MCF 10A (cell line): ENCODE results near the gene RRP1B. TPM values are rescaled to one million over a fixed set of nuclear protein-coding genes. Genes with fewer than 3 reads are reported as not detected.

ENCODE experiments used
- Bru-seq: library from RNA; stranded (reverse); fragments of 400-500 nt; gene quantifications from one replicate; lab custom pipeline; 2021; lab: Mats Ljungman, UMichigan
- BruChase-seq, 2 experiments: library from RNA; stranded (reverse); fragments of 400-500 nt; gene quantifications; one replicate each; lab custom pipeline; 2021; lab: Mats Ljungman, UMichigan
- BruUV-seq: library from RNA; stranded (reverse); fragments of 400-500 nt; replicated peaks from 2 replicates; lab custom pipeline; 2021; lab: Mats Ljungman, UMichigan
- CTCF ChIA-PET: fragments of 300-600 bp; sonication (Branson Sonifier 250); formaldehyde crosslinking; extraction: SDS; loops from one replicate; lab custom pipeline; 2021; ENCODE audit warnings: antibody characterized with exemption, inconsistent platforms; lab: Yijun Ruan, JAX
- POLR2A ChIA-PET: fragments of 300-600, 350-650 bp; sonication (Branson Sonifier 250); formaldehyde crosslinking; extraction: SDS; loops from one replicate; lab custom pipeline; 2020; ENCODE audit warnings: antibody characterized with exemption, inconsistent platforms; lab: Yijun Ruan, JAX
- DNase-seq: peaks from one replicate; pipeline ENCODE4 v3.0.0-alpha.2; 2018; ENCODE audit not compliant: unreplicated experiment
- H3K27ac Mint-ChIP-seq: one replicate; pipeline ENCODE4 v1.8.0; 2022; ENCODE audit warnings: mild to moderate bottlenecking, low read depth, mixed read lengths; ENCODE audit not compliant: unreplicated experiment
- H3K27me3 Mint-ChIP-seq: one replicate; pipeline ENCODE4 v1.8.0; 2022; ENCODE audit warnings: mixed read lengths; ENCODE audit not compliant: insufficient read depth, unreplicated experiment
- H3K36me3 Mint-ChIP-seq: one replicate; pipeline ENCODE4 v1.8.0; 2022; ENCODE audit warnings: mild to moderate bottlenecking, moderate library complexity, mixed read lengths; ENCODE audit not compliant: insufficient read depth, unreplicated experiment
- H3K4me1 Mint-ChIP-seq: one replicate; pipeline ENCODE4 v1.8.0; 2022; ENCODE audit warnings: mixed read lengths; ENCODE audit not compliant: insufficient read depth, unreplicated experiment
- H3K4me3 Mint-ChIP-seq: one replicate; pipeline ENCODE4 v1.8.0; 2022; ENCODE audit warnings: mild to moderate bottlenecking, moderate library complexity, mixed read lengths; ENCODE audit not compliant: unreplicated experiment
- H3K9me3 Mint-ChIP-seq: one replicate; pipeline ENCODE4 v1.8.0; 2022; ENCODE audit warnings: mixed read lengths; ENCODE audit not compliant: unreplicated experiment
- CTCF ChIP-seq: fragments of 200-600 bp; IDR thresholded peaks from one replicate; pipeline ENCODE4 v1.8.0; 2022; ENCODE audit warnings: antibody characterized with exemption, mild to moderate bottlenecking; ENCODE audit not compliant: unreplicated experiment
- intact Hi-C: fragments of 100-400 bp; cut with micrococcal nuclease; formaldehyde crosslinking; loops from 2 replicates; pipeline ENCODE4 v1.14.1; 2022
- long read RNA-seq: library from polyadenylated mRNA; stranded (forward); transcript quantifications from one replicate; pipeline ENCODE4 v2.0.0, GENCODE V29; 2022
- total RNA-seq: library from RNA; stranded (reverse); gene quantifications from 2 replicates; pipeline ENCODE4 v1.2.3, GENCODE V29; 2022

Gene RRP1B
- total RNA-seq, result 35.3 and 39.8 TPM in 2 replicates
- Bru-seq, nascent RNA, result percentile 78 among the genes with signal in this experiment
- percentile 93 among the genes with signal in this experiment for BruChase-seq, experiment 1, labeled RNA remaining after a 6-hour chase
- BruChase-seq, experiment 2, labeled RNA remaining after a 2-hour chase, result percentile 88 among the genes with signal in this experiment
- long read RNA-seq, partial matches to known transcripts, result 22 of 24 reads
- long read RNA-seq, other reads (novel, unspliced or antisense), result 2 of 24 reads

GRCh38 chr21:43659136-43660000 is at the start of gene RRP1B, which contains the start of gene HSF2BP:
TSS of gene RRP1B (plus strand) at chr21:43659560. CDS start at chr21:43659665, 105 bp downstream.
TSS of gene HSF2BP (minus strand) at chr21:43659488. CDS start at chr21:43658096, 1,392 bp downstream.
- Mint-ChIP-seq H3K4me3 (peak within 1 kb of the TSS; percentile 97), H3K4me1 (peaks cover 21% of the 10 kb centered on the region), H3K27ac (peak within 1 kb of the TSS; percentile 90), H3K9me3 (no peaks in the 10 kb centered on the region), H3K36me3 (peaks cover 24% of the 10 kb centered on the region), H3K27me3 (no peaks in the 10 kb centered on the region)
- ChIA-PET CTCF (interaction anchor here (0.6 to 1.3 kb wide), 3 partner anchors 14 to 1596 kb away, joined by 3 to 4 read pairs (median 3); no protein-coding TSS in a partner anchor), POLR2A (interaction anchor here (1.1 to 2.3 kb wide), 9 partner anchors 10 to 462 kb away, joined by 3 to 19 read pairs (median 5); no protein-coding TSS in a partner anchor)
- intact Hi-C loops, result no loop called here
- no peak for TF ChIP-seq CTCF
- TSS peak; percentile 82 for BruUV-seq
- DNase-seq, result peak; percentile 77

GRCh38 chr21:43611598-43612369 is 47.6 kb upstream of the RRP1B start:
- Mint-ChIP-seq H3K36me3 (no peaks in the 10 kb centered on the region), H3K27me3 (no peaks in the 10 kb centered on the region), H3K4me1 (peaks cover 35% of the 10 kb centered on the region), H3K9me3 (no peaks in the 10 kb centered on the region), H3K27ac (peak overlapping the region; percentile 88), H3K4me3 (no peak overlapping the region)
- DNase-seq, result peak; percentile 79
- POLR2A ChIA-PET, result interaction anchor here (0.7 to 3.4 kb wide), 5 partner anchors 11 to 34 kb away, joined by 3 to 17 read pairs (median 3); no protein-coding TSS in a partner anchor
- BruUV-seq, result no TSS peak
- intact Hi-C loops, result loop anchor here (1.0 kb wide), 1 partner anchor 34 kb away; no protein-coding TSS in a partner anchor
- CTCF ChIA-PET, result interaction anchor here (0.7 to 4.9 kb wide), 12 partner anchors 10 to 50 kb away, joined by 3 to 44 read pairs (median 5); no protein-coding TSS in a partner anchor
- peak; percentile 67 for TF ChIP-seq CTCF

- ChIA-PET POLR2A (interaction anchor here (0.9 to 3.4 kb wide), 4 partner anchors 8 to 32 kb away, joined by 3 to 17 read pairs (median 5); no protein-coding TSS in a partner anchor), CTCF (interaction anchor here (0.8 to 4.9 kb wide), 3 partner anchors 17 to 314 kb away, joined by 3 to 44 read pairs (median 4); no protein-coding TSS in a partner anchor)
- DNase-seq, result no peak
- peaks cover under 1% of the 10 kb centered on the region for H3K36me3 Mint-ChIP-seq
- BruUV-seq, result no TSS peak
- no peak overlapping the region for H3K27ac Mint-ChIP-seq
- H3K27me3 Mint-ChIP-seq, result no peaks in the 10 kb centered on the region
- no peaks in the 10 kb centered on the region for H3K9me3 Mint-ChIP-seq
- intact Hi-C loops, result no loop called here
- no peak overlapping the region for H3K4me3 Mint-ChIP-seq
- H3K4me1 Mint-ChIP-seq, result peaks cover 19% of the 10 kb centered on the region
- TF ChIP-seq CTCF, result no peak
These were observed 45.4 kb upstream of the RRP1B start for GRCh38 chr21:43613755-43614638.
